Stimulated activated CD4-positive, alpha-beta T cell treated with anti-CD3 and anti-CD28 coated beads, Interleukin-15, amount 100 ng/mL, for 24 hours (primary cell): ENCODE data around the gene SBF1.

ENCODE experiments used
- DNase-seq: peaks from one replicate; pipeline ENCODE4 v3.0.0-alpha.2; 2020

Gene SBF1

GRCh38 chr22:50467341-50467740 lies 7.5 kb downstream of the SBF1 start:
- DNase-seq: no peak

DNA sequence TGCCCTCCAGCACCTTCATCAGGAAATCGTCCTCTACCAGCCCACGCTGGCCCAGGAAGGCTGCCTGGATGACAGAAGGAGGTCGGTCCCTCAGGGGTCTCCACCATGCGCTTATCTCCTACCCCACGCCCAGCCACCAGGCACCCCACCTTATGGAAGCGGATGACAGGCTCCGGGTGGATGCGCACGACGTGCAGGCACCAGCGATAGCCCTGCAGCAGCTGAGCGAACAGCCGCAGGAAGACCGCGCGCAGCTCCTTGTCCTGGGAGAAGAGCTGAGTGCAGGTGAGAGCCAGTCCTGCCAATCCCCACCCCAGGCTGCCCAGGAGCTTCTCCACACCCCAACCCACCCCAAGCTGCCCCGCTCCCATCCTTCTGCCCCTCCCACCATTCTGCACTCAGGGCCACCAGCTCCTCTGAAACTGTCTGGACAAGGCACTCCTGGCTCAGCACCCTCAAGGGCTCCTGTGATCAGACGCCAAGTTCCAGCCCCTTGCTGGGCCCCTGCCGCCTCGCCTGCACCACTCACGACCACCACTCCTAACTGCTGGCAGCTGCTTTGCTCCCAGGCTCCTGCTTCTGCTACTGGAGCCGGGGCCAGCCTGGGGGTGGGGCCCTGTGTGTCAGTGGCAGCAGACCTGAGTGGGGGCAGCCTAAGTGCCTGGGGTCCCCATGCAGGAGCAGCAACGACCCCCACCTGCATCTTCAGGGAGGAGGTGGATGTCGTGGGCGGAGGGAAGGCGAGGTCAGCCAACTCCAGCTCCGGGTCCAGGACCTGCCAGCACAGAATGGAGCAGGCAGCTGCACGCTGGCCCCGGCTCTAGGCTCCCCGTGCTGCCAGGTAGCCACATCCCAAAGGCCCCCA lies 9.5 kb downstream of the SBF1 start:
- no peak for DNase-seq

GRCh38 chr22:50464451-50464850 lies 10.4 kb downstream of the SBF1 start:
- DNase-seq: no peak

DNA sequence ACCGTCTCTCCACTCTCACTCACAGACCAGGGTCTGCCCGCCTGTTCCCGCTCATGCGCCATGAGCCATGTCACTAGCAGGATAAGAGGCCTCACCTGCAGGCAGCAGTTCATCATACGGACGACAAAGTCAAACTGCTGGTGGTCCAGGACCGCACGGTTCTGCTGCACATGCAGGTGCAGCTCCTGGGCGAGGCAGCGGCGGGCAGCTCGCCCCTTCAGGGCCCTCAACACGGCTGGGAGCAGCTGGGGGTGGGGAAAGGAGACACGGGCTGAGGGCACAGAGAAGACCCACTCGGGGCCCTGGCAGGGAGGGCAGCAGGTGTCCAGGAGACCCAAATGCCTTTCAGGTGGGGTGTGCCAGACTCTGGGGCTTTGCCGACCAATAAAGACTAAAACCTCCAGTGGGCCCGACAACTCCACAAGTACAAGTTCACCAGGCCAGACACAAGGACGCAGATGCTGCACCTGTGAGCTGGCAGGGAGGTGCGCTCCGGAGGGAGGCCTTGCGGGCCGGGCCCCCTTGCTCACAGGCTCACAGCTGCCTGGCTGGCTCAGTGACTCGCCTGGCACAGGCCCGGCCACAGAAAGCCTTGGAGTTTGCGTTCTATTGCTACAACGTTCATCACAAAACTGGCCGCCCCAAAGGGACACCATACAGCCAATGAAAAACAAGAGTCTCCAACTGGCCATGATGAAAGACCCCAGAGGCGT lies 11.5 kb downstream of the SBF1 start:
- DNase-seq: no peak

- no peak for DNase-seq
These were observed 12.8 kb downstream of the SBF1 start for GRCh38 chr22:50461979-50462540.

- no peak for DNase-seq
These were observed 13.3 kb downstream of the SBF1 start for GRCh38 chr22:50461536-50461935.

GRCh38 chr22:50460938-50461337 lies 13.9 kb downstream of the SBF1 start:
- no peak for DNase-seq

GRCh38 chr22:50459496-50460140 lies 15.2 kb downstream of the SBF1 start:
- DNase-seq: no peak

DNA sequence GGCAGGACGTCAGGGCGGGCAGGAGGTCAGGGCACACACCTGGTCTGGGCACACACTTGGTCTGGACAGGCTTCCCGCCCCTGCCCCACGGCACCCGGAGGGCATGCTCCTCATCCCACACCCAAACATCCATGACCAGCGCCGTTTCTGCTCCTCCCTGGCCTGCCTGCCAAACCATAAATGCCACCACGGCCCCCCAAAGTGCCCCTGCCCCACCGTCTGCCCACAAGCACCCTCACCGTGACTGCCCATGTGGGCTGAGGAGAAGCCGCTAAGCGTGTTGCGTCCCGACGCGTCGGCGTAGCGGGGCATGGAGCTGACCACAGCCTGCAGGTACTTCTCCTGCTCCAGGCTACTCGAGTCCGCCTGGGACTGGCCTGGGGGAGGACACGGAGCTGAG lies 15.8 kb downstream of the SBF1 start:
- DNase-seq: no peak

GRCh38 chr22:50456466-50457234 lies 18.2 kb downstream of the SBF1 start:
- DNase-seq: no peak

DNA sequence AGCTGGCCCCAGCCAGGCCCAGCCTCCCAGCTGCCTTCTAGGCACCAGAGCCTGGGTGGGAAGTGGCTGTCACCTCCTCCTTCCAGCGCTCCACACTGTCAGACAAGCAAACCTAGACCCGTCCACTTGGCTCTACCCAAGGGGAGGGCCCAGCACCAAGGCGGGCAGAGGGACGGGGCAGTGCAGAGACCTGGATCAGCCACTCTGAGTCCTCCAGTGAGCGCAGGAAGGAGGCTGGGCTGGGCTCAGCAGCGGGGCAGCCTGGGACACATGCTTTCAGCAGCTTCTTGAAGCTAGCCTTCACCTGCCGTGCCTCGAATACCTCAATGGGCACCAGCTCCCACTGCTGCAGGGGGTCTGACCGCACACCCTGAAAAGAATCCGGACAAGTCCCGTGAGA lies 18.8 kb downstream of the SBF1 start:
- no peak for DNase-seq

DNA sequence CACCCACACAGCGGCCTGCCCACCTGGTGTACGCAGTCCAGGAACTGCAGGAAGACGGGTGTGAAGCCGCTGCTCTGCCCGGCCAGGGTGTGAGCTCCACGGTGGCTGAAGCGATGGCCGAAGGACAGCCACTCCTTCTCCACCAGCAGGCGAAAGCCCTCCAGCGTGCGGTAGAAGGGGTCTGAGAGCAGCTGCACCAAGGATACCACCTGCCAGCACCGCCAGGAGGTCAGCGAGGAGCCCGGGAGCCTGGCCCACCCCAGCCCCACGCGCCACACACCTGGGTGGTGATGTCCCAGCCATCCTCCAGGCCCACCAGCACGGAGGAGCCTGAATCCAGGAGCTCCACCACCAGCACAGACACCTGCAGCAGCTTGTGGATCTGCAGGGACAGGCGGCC lies 19.6 kb downstream of the SBF1 start:
- DNase-seq: no peak

DNA sequence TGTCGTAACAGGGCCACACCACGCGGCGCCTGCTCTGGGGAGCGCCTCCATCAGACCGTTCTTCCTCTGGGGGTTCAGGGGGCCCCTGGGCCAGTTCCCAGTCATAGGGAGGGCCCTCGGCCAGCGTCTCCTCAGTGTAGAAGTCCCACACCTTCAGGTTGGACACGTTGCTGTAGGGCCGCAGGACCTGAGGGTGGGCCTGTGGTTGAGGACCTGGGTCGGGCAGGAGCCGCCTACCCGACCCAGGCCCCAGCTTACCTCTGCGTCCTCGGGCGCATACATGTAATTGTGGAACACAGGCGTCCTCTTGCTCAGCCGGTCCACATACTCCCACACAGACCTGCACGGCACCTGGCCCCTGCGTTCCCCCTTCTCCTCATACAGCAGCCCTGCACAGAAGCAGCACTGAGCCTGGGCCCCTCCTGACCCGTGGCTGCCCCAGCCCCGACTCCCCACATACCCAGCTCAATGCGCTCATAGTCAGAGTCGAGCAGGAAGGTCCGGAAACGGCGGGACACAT lies 20.2 kb downstream of the SBF1 start:
- DNase-seq: no peak

GRCh38 chr22:50452649-50453048 lies 22.2 kb downstream of the SBF1 start:
- DNase-seq: no peak

DNA sequence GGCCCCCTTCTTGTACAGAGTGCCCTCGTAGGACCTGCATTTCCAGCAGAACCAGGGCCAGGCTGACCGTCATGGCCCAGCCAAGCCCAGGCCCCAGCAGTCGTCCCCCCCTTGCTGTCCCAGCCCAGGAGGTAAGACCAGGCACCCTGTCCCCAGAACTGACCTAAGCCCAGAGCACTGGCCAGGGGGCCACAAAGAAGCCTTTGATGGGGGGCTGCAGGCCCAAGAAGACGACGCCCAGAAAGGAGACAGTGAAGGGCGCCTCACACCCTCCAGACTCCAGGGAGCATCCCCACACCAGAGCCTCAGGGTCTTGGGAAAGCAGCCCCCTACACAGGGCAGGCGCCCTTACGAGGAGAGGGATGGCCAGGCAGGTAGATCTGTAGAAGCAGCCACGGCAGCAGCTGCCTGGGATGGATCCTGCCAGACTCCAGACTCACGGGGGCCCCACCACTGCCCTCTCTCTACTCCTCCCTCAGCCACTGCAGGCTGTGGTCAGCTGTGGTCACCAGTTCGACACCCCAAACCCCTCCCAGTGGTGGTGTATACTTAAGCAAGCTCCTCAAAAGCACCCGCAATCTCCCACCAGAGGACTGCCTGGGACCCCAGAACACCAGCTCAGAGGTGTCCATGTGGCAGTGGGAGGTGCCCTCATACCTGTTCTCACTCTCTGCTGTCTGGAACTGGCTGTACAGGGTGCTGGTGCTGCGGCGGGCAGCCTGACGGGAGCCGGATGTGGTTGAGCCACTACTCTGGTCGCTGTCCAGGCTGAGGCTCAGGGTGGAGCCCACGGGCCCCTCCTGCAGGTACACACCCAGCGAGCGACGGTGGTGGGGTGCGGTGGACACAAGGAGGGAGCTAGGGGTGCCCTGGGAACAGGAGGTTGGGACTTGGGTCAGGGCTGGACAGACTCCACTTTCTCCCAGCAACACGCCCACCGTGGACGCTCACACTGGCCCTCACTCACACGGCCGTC lies 27.0 kb downstream of the SBF1 start:
- DNase-seq: no peak

DNA sequence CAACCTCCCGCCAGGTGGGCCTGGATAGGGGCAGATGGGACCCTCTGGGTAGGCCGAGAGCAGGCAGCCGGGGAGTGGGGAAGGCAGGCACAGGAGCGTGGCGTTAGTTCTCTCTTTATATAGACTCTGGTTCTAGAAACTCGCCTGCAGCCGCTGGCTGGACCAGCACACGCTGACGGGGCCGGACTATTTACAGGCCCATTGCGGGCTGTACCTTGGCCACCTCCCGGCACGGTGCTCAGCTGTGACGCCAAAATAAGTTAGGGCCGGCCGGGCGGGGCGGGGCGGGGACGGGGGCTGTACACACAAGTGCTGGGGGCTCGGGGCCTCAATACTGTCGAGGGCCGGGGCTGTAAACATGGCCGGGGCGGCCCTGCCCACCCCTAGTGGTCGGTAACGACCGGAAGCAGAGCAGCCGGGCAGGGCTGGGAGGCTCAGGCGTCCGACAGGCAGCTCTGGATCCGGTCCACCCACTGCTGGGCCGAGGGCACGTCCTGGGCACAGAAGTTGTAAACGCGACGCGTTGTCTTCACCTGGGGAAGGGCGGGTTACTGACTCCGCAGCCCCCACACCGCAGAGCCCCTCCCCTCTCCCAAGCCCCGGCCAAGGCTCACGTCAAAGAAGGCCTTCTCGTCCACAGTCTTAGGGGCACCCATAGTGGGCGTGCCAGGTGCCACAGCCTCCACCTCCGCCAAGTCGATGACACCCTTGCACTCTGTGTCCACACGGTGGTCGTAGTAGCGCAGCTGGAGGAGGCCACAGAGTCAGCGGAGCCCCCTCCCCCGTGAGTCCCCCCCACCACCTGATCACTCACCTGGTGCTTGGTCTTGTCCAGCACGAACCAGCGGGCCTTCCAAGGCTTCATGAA lies 27.9 kb downstream of the SBF1 start:
- no peak for DNase-seq

DNA sequence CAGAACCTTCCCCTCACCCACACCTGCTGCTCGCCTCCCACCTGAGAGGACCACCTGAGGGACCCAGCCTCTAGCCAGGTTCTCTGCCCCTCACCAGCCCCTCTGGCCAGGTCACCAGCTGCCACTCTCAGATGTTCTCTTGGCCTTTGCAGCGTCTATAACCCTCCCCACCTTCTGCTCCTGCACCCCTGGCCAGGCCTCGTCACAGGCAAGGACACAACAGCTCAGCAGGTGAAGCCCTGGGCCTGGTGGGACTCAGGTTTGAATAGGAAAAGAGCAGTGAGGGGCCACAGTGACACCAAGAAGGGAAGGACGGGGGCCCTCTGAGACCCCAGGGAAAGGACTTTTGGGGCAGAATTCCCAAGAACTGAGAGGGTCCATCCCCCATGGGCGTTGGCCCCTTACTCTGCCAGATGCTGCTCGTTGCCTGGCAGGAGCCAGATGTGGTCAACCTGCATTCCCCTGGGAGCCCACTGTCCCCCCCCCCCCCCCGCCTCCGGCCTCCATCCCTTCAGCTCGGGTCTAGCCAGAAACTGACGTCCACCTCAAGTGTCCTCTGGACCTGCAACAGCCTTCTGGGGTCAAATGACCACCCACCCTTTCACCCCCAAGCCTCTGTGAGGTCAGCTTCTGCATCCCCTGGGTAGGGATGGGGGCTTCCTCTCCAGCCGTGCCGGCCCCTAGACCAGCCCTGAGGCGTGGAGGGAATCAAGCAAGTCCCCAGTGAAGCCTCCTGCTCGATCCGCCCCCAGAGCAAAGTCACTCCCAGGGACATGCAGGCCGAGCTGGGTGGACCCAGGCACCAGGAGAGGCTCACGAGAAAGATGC lies 28.7 kb downstream of the SBF1 start:
- DNase-seq: no peak

DNA sequence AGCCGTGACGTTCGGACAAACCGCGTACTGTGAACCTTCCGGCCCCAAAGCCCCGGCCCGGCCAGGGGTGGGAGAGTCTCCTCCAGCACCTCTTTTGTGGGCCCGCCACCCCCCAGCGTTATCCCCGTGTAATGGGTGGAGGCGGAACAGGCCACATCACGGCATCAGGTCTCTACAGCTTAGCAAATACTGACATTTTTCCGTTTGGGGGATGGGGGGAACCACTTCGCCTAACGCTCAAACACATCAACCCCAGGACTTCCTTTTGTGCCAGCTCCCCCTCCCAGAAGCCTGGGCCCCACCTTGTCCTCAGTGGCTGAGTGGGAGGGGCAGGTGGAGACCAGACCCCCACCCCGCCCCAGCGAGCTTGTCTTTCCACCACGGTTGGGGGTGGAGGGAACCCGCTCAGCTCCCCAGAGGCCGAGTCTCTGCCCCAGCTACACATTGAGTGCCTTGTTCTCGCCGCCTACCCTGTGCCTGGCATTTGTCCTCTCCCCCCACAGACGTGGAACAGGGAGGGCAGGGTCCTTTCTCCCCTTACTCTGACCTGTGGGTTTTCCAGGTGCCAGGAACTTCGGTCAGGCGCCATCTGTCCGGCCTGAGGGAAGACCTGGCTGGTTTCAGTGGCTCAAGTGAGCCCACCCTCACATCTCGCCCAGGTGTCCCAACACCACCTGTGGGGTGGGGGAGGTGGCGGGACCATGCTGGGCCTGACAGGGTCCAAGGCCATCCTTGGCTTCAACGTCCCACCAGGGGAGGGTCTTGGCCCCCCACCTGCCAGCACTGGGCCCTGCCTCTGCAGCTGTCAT lies 29.6 kb downstream of the SBF1 start:
- no peak for DNase-seq
